SK-N-SH treated with all-trans-retinoic acid at 6 μM for 48 hours (cell line): ENCODE results near the gene GARNL3.

Source experiments
- ARNTL ChIP-seq: fragments of 450-650 bp; formaldehyde crosslinking; IDR thresholded peaks from 2 replicates; pipeline ENCODE4 v1.5.0; 2020; ENCODE audit warnings: low read depth, mild to moderate bottlenecking, moderate library complexity, borderline replicate concordance
- OSR1 ChIP-seq: fragments of 250-450 bp; sonication (Bioruptor Pico); IDR thresholded peaks from 2 replicates; pipeline ENCODE4 v1.8.0; 2022; ENCODE audit warnings: moderate library complexity, mild to moderate bottlenecking, inconsistent platforms
- RARB ChIP-seq: fragments of 250-450 bp; sonication (Bioruptor Pico); IDR thresholded peaks from 2 replicates; pipeline ENCODE4 v1.8.0; 2021; ENCODE audit warnings: mild to moderate bottlenecking, moderate library complexity
- TCF4 ChIP-seq: fragments of 250-450 bp; sonication (Bioruptor Pico); IDR thresholded peaks from 2 replicates; pipeline ENCODE4 v1.8.0; 2021; ENCODE audit warnings: mild to moderate bottlenecking, moderate library complexity, borderline replicate concordance
- TOX ChIP-seq: fragments of 250-450 bp; sonication (Bioruptor Pico); IDR thresholded peaks from 2 replicates; pipeline ENCODE4 v1.8.0; 2021; ENCODE audit warnings: mild to moderate bottlenecking, moderate library complexity, borderline replicate concordance
- ZFP30 ChIP-seq: fragments of 450-650 bp; formaldehyde crosslinking; IDR thresholded peaks from 2 replicates; pipeline ENCODE4 v1.5.0; 2022; ENCODE audit warnings: mild to moderate bottlenecking, moderate library complexity
- ZNF565 ChIP-seq: fragments of 450-650 bp; formaldehyde crosslinking; conservative IDR thresholded peaks from 2 replicates; pipeline ENCODE4 v1.5.0; 2020; ENCODE audit warnings: low read depth, mild to moderate bottlenecking, moderate library complexity
- ZNF70 ChIP-seq: fragments of 450-650 bp; formaldehyde crosslinking; IDR thresholded peaks from 2 replicates; pipeline ENCODE4 v1.5.0; 2020; ENCODE audit warnings: mild to moderate bottlenecking, moderate library complexity
- ZNF8 ChIP-seq: fragments of 450-650 bp; formaldehyde crosslinking; IDR thresholded peaks from 2 replicates; pipeline ENCODE4 v1.5.0; 2020; ENCODE audit warnings: mild to moderate bottlenecking, moderate library complexity
- TF ChIP-seq, protein P1 (sequence below): fragments of 250-450 bp; sonication (Bioruptor Pico); IDR thresholded peaks from 2 replicates; pipeline ENCODE4 v1.8.0; 2020; ENCODE audit warnings: mild to moderate bottlenecking, moderate library complexity, borderline replicate concordance
- TF ChIP-seq, protein P2 (sequence below): fragments of 250-450 bp; sonication (Bioruptor Pico); IDR thresholded peaks from 2 replicates; pipeline ENCODE4 v1.5.1; 2020; ENCODE audit warnings: low read depth, mild to moderate bottlenecking, moderate library complexity

DNA sequence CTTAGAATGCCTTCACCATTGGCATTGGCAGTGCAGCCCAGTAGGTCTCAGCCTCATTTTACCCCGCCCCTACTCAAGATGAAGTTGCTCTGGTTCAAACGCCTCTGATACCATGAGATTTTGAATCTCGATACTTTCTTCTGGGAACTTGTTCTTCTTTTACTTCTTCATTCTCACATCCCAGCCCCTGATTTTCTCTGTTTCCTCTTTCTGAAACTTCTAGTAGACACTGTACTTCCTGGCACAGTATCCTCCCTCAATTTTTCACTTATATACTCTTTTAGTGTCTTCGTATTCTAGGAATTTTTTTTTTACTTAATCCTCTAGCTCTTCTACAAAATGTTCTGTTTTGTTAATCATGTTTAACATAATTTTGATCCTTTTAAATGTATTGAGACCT, 146.5 kb downstream of the GARNL3 start:
- TF ChIP-seq ZNF565 (no peak), ARNTL (CRISPR knock-in tag) (no peak), ZNF70 (no peak), ZNF8 (CRISPR knock-in tag) (no peak), ZFP30 (CRISPR knock-in tag) (no peak), TCF4 (CRISPR knock-in tag) (no peak), RARB (CRISPR knock-in tag) (no peak), OSR1 (CRISPR knock-in tag) (no peak), TOX (CRISPR knock-in tag) (no peak)
- TF ChIP-seq, protein P1, sequence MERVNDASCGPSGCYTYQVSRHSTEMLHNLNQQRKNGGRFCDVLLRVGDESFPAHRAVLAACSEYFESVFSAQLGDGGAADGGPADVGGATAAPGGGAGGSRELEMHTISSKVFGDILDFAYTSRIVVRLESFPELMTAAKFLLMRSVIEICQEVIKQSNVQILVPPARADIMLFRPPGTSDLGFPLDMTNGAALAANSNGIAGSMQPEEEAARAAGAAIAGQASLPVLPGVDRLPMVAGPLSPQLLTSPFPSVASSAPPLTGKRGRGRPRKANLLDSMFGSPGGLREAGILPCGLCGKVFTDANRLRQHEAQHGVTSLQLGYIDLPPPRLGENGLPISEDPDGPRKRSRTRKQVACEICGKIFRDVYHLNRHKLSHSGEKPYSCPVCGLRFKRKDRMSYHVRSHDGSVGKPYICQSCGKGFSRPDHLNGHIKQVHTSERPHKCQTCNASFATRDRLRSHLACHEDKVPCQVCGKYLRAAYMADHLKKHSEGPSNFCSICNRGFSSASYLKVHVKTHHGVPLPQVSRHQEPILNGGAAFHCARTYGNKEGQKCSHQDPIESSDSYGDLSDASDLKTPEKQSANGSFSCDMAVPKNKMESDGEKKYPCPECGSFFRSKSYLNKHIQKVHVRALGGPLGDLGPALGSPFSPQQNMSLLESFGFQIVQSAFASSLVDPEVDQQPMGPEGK (CRISPR knock-in tag), result no peak
- TF ChIP-seq, protein P2, sequence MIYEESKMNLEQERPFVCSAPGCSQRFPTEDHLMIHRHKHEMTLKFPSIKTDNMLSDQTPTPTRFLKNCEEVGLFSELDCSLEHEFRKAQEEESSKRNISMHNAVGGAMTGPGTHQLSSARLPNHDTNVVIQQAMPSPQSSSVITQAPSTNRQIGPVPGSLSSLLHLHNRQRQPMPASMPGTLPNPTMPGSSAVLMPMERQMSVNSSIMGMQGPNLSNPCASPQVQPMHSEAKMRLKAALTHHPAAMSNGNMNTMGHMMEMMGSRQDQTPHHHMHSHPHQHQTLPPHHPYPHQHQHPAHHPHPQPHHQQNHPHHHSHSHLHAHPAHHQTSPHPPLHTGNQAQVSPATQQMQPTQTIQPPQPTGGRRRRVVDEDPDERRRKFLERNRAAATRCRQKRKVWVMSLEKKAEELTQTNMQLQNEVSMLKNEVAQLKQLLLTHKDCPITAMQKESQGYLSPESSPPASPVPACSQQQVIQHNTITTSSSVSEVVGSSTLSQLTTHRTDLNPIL (CRISPR knock-in tag), result no peak
